OCI-LY3 (cell line): ENCODE results near the gene PGBD2.

Experiments used
- CTCF ChIP-seq: fragments of 200-600, 300-600 bp; sonication (generic); IDR thresholded peaks from 2 replicates; pipeline ENCODE4 v1.5.1; 2014; ENCODE audit warnings: antibody characterized with exemption, low read length, low read depth
- EZH2phosphoT487 ChIP-seq: fragments of 200-600 bp; shearing (Covaris generic); IDR thresholded peaks from 2 replicates; pipeline ENCODE4 v1.6.1; 2018; ENCODE audit warnings: antibody characterized with exemption, mixed run types, low read depth

- TF ChIP-seq CTCF (no peak), EZH2phosphoT487 (no peak)
These were observed 4.5 kb upstream of the PGBD2 start for GRCh38 chr1:248901578-248901977.
